CD4-positive, alpha-beta T cell treated with Interferon gamma for 1 hour (primary cell): Measurements from ENCODE around the gene PRKD2.

Source experiments
- DNase-seq: peaks from one replicate; pipeline ENCODE4 v3.0.0-alpha.2; 2020

PRKD2 gene

GRCh38 chr19:46660008-46660517, 56.9 kb downstream of the PRKD2 start:
- DNase-seq = no peak

GRCh38 chr19:46659151-46660007, 57.5 kb downstream of the PRKD2 start:
- no peak for DNase-seq

GRCh38 chr19:46656541-46656940, 60.4 kb downstream of the PRKD2 start:
- DNase-seq = no peak

- no peak for DNase-seq
These were observed 62.2 kb downstream of the PRKD2 start for GRCh38 chr19:46654621-46655152.

GRCh38 chr19:46650445-46650844, 66.5 kb downstream of the PRKD2 start:
- no peak for DNase-seq

GRCh38 chr19:46648961-46649960, 67.7 kb downstream of the PRKD2 start:
- no peak for DNase-seq

- no peak for DNase-seq
These were observed 68.6 kb downstream of the PRKD2 start for GRCh38 chr19:46648060-46648960.

- no peak for DNase-seq
These were observed 70.5 kb downstream of the PRKD2 start for GRCh38 chr19:46646402-46646801.

GRCh38 chr19:46644720-46645119, 72.2 kb downstream of the PRKD2 start:
- no peak for DNase-seq

GRCh38 chr19:46640656-46641055, 76.3 kb downstream of the PRKD2 start:
- no peak for DNase-seq

- peak; percentile 58 for DNase-seq
These were observed 77.3 kb downstream of the PRKD2 start for GRCh38 chr19:46639358-46640182.

- DNase-seq = no peak
These were observed 79.7 kb downstream of the PRKD2 start for GRCh38 chr19:46637224-46637623.

GRCh38 chr19:46635920-46636761, 80.8 kb downstream of the PRKD2 start, which contains the start of gene GNG8:
GNG8 (minus strand) TSS chr19:46636202; CDS start chr19:46634682, 1,520 bp downstream.
- DNase-seq = no peak

GRCh38 chr19:46634656-46635218, 82.2 kb downstream of the PRKD2 start:
- no peak for DNase-seq

- peak; percentile 97 for DNase-seq
These were observed 82.8 kb downstream of the PRKD2 start for GRCh38 chr19:46634045-46634655.

GRCh38 chr19:46633130-46633529, 83.8 kb downstream of the PRKD2 start:
- no peak for DNase-seq

GRCh38 chr19:46631481-46631880, 85.4 kb downstream of the PRKD2 start:
- DNase-seq = no peak

- no peak for DNase-seq
These were observed 86.2 kb downstream of the PRKD2 start for GRCh38 chr19:46630586-46631205.
